HepG2 (cell line): ENCODE measurements around the gene TOR2A. TPM values are rescaled to one million over a fixed set of nuclear protein-coding genes. Genes with fewer than 3 reads are reported as not detected.
A peak's percentile ranks its signal among the peaks of the same experiment; 100 is the strongest.

Source experiments
- ATAC-seq: fragments of 200-7000 bp; cut with Tn5 transposase; 3 replicates; pipeline ENCODE4 v1.9.1; 2020; ENCODE audit warnings: mild to moderate bottlenecking, moderate library complexity
- BruUV-seq: library from RNA; stranded (reverse); fragments of 400-500 nt; replicated peaks from 2 replicates; lab custom pipeline; 2021; lab: Mats Ljungman, UMichigan
- CTCF ChIA-PET: fragments of 300-600 bp; formaldehyde crosslinking; extraction: SDS; loops from one replicate; lab custom pipeline; 2021; ENCODE audit warnings: low total read pairs, inconsistent platforms, low intra/inter-chr PET ratio; lab: Yijun Ruan, JAX
- POLR2A ChIA-PET: fragments of 350-600 bp; sonication (Branson Sonifier 250); formaldehyde crosslinking; loops from one replicate; lab custom pipeline; 2020; ENCODE audit warnings: antibody characterized with exemption, inconsistent platforms; lab: Yijun Ruan, JAX
- DNase-seq: peaks from one replicate; pipeline ENCODE4 v3.0.0-alpha.2; 2015; ENCODE audit warnings: low spot score
- FAIRE-seq: peaks from 3 replicates; lab custom pipeline; 2011; peaks lifted over from hg19 to GRCh38; lab: Jason Lieb, UNC
- H2AFZ ChIP-seq: one replicate; pipeline ENCODE4 v1.6.1; 2011; ENCODE audit warnings: low read length, inconsistent platforms
- H3K27ac ChIP-seq: fragments of 300-600 bp; 3 replicates; pipeline ENCODE4 v1.8.0; 2011; ENCODE audit warnings: mixed run types, mild to moderate bottlenecking, mixed read lengths, low read length, inconsistent platforms; ENCODE audit not compliant: insufficient read depth; ENCODE audit errors: extremely low read length
- H3K27me3 ChIP-seq, 2 experiments: fragments of 200-600 bp in 1 of 2; 2 replicates in 1 of 2; 3 replicates in 1 of 2; pipeline versions ENCODE4 v1.6.0 to v1.8.0; 2011; ENCODE audit warnings: low read length in 2 of 2, mild to moderate bottlenecking in 2 of 2, moderate library complexity in 2 of 2, inconsistent platforms in 1 of 2; ENCODE audit not compliant: insufficient read depth in 2 of 2, control insufficient read depth in 1 of 2
- H3K36me3 ChIP-seq, 2 experiments: fragments of 200-600 bp in 1 of 2; replicated peaks in 1 of 2; 2 replicates in 1 of 2; 3 replicates in 1 of 2; pipeline versions ENCODE4 v1.5.1 to v1.8.0; 2011; ENCODE audit warnings: low read length in 2 of 2, inconsistent platforms in 1 of 2; ENCODE audit not compliant: insufficient read depth in 2 of 2, control insufficient read depth in 1 of 2
- H3K4me1 ChIP-seq: 2 replicates; pipeline ENCODE4 v1.5.1; 2012; ENCODE audit warnings: low read length, inconsistent platforms; ENCODE audit not compliant: insufficient read depth
- H3K4me2 ChIP-seq: 2 replicates; pipeline ENCODE4 v1.6.0; 2011; ENCODE audit warnings: low read depth, low read length, inconsistent platforms
- H3K4me3 ChIP-seq, 3 experiments: fragments of 200-600 bp in 1 of 3; sonication (generic), shearing (Covaris generic) in 1 of 3; replicated peaks in 1 of 3; 2 replicates each; pipeline ENCODE4 v1.5.1; 2011 to 2016; ENCODE audit warnings: low read length in 3 of 3, inconsistent platforms in 2 of 3, low read depth in 2 of 3, mild to moderate bottlenecking in 2 of 3, control low read depth in 1 of 3, mixed read lengths in 1 of 3; ENCODE audit not compliant: insufficient read depth in 1 of 3
- H3K79me2 ChIP-seq: one replicate; pipeline ENCODE4 v1.6.1; 2011; ENCODE audit warnings: low read length, inconsistent platforms; ENCODE audit not compliant: insufficient read depth
- H3K9ac ChIP-seq: 2 replicates; pipeline ENCODE4 v1.6.0; 2011; ENCODE audit warnings: mild to moderate bottlenecking, low read depth, low read length, inconsistent platforms; ENCODE audit not compliant: insufficient read depth
- H3K9me3 ChIP-seq: 2 replicates; pipeline ENCODE4 v1.5.1; 2012; ENCODE audit warnings: mild to moderate bottlenecking, low read length
- H4K20me1 ChIP-seq: 2 replicates; pipeline ENCODE4 v1.6.0; 2011; ENCODE audit warnings: inconsistent platforms, mild to moderate bottlenecking, low read length, moderate library complexity; ENCODE audit not compliant: insufficient read depth
- GABPB1 ChIP-seq: IDR thresholded peaks from 2 replicates; pipeline ENCODE4 v1.6.1; 2016; ENCODE audit warnings: mild to moderate bottlenecking, missing genetic modification reagents, moderate library complexity, missing compliant biosample characterization
- GTF2F1 ChIP-seq: fragments of 150-350 bp; IDR thresholded peaks from 2 replicates; pipeline ENCODE4 v1.6.1; 2014; ENCODE audit warnings: low read length
- HBP1 ChIP-seq: IDR thresholded peaks from 2 replicates; pipeline ENCODE4 v1.6.1; 2016; ENCODE audit warnings: low read depth, control low read depth
- ZBTB33 ChIP-seq: sonication (generic); formaldehyde crosslinking; IDR thresholded peaks from 2 replicates; pipeline ENCODE4 v1.4.0; 2020; ENCODE audit warnings: missing genetic modification reagents
- ZBTB46 ChIP-seq: sonication (generic); formaldehyde crosslinking; IDR thresholded peaks from 2 replicates; pipeline ENCODE4 v1.4.0; 2020; ENCODE audit warnings: mild to moderate bottlenecking, missing genetic modification reagents, borderline replicate concordance
- ZNF253 ChIP-seq: sonication (generic); formaldehyde crosslinking; IDR thresholded peaks from 2 replicates; pipeline ENCODE4 v1.8.0; 2022; ENCODE audit warnings: mild to moderate bottlenecking, missing genetic modification reagents, borderline replicate concordance
- ZNF317 ChIP-seq: sonication (generic); formaldehyde crosslinking; IDR thresholded peaks from 2 replicates; pipeline ENCODE4 v1.5.0; 2020; ENCODE audit warnings: mild to moderate bottlenecking, missing genetic modification reagents
- ZNF530 ChIP-seq: sonication (generic); formaldehyde crosslinking; IDR thresholded peaks from 2 replicates; pipeline ENCODE4 v1.5.0; 2020; ENCODE audit warnings: low read depth, mild to moderate bottlenecking, missing genetic modification reagents
- ZNF777 ChIP-seq: sonication (generic); formaldehyde crosslinking; IDR thresholded peaks from 2 replicates; pipeline ENCODE4 v1.4.0; 2020; ENCODE audit warnings: missing genetic modification reagents
- WGBS: methylation state at CpG from one replicate; pipeline ENCODE4 v1.1.6; 2017; ENCODE audit warnings: low lambda C conversion rate; 5-methylcytosine and 5-hydroxymethylcytosine counted together
- in situ Hi-C: cut with HindIII; loops from 2 replicates; pipeline ENCODE4 v1.10.0; 2017; ENCODE audit warnings: low pct_unique_long_range_greater_than_20kb; ENCODE audit not compliant: extremely low pct_ligation_motif_present
- intact Hi-C: fragments of 100-400 bp; cut with micrococcal nuclease; formaldehyde crosslinking; loops from one replicate; pipeline ENCODE4 v1.10.0; 2022; ENCODE audit not compliant: unreplicated experiment
- polyA plus RNA-seq, 8 experiments: library from polyadenylated mRNA; depleted of rRNA in 3 of 8; stranded (reverse) in 7 of 8; unstranded in 1 of 8; fragments of >200 nt; fragmentation: Illumina TruSeq in 4 of 8; extraction: Trizol in 4 of 8; gene quantifications; 2 replicates each; pipeline versions ENCODE4 v1.2.1 to v1.2.3, GENCODE V29; 2011 to 2016; ENCODE audit warnings: low read depth in 4 of 8, missing spikeins in 1 of 8, mixed read lengths in 1 of 8; ENCODE audit not compliant: insufficient read depth in 1 of 8
- total RNA-seq, 5 experiments: library from RNA; depleted of rRNA; stranded (reverse); fragments of >200 nt; fragmentation: Illumina TruSeq; extraction: Trizol; gene quantifications; 2 replicates each; pipeline ENCODE4 v1.2.3, GENCODE V29; 2016; ENCODE audit warnings: low read depth in 1 of 5
- TF ChIP-seq, protein P1 (sequence below): sonication (generic); formaldehyde crosslinking; IDR thresholded peaks from 2 replicates; pipeline ENCODE4 v1.8.1; 2023; ENCODE audit warnings: missing genetic modification reagents, inconsistent platforms, borderline replicate concordance

The TOR2A gene
- total and polyA plus RNA-seq, 2 of the 13 experiments (the other 11 are each of a cell fraction or from before 2014, with no cell fraction given) = 3.5 to 7.2 TPM

DNA sequence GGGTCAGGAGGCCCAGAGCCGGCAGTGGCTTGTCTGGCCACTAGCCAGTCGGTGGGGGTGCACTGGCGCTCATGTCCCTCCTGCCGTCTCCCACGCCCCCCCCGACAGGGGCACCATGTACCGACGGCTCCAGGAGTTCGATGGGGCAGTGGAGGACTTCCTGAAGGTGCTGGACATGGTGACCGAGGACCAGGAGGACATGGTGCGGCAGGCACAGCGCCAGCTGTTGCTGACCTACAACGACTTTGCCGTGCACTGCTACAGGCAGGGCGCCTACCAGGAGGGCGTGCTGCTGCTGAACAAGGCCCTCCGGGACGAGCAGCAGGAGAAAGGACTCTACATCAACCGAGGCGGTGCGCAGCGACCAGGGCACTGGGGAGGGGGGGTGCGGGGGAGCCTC, 11.1 kb downstream of the TOR2A start:
- Histone ChIP-seq H3K4me1 (peaks cover 15% of the 10 kb centered on the region), H3K27me3 (peaks cover 0 to 2% of the 10 kb centered on the region in 2 experiments; a peak in 1 of 5 replicates), H3K36me3 (no peaks in the 10 kb centered on the region), H4K20me1 (no peaks in the 10 kb centered on the region), H3K4me2 (no peak overlapping the region), H3K27ac (no peak overlapping the region), H3K9me3 (no peaks in the 10 kb centered on the region), H3K9ac (no peak overlapping the region), H3K4me3 (no peak overlapping the region), H3K79me2 (no peaks in the 10 kb centered on the region), H2AFZ (no peak overlapping the region)
- in situ Hi-C loops (no loop called here), intact Hi-C loops (loop anchor here (10.0 kb wide), 1 partner anchor 219 kb away; no protein-coding TSS in a partner anchor)
- ChIA-PET POLR2A (interaction anchor here (0.7 to 1.4 kb wide), 2 partner anchors 8 to 10 kb away, joined by 3 to 6 read pairs; partner anchors contain the start of genes PTRH1 and TTC16), CTCF (no interaction called here)
- ATAC-seq (peak; percentile 45), FAIRE-seq (no peak), DNase-seq (no peak)
- TF ChIP-seq ZBTB33 (CRISPR knock-in tag) (peak; percentile 40; the same call in 1 of the 2 replicates), ZNF777 (no peak)
- 51% methylated on average over 5 of the region's 23 CpGs for WGBS
- no TSS peak for BruUV-seq

DNA sequence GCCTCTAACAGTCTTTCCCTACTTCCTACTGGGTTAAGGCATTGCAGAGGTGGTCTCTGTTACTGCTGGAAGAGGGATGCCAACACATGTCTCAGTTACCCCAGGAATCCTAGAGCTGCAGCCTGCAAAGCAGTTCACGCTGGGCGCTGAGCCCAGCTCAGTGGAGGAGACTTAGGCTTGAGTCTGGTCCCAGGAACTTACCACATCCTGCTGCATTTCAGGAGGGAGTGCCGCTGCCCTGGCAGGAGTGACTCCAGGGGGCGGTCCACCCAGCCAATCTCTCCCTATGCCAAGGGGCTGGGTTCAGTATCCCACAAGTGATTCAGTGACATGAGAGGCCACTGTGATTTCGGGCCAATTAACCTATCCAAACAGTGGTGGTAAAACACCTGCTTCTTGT, 11.7 kb downstream of the TOR2A start:
- H3K9me3 ChIP-seq = no peaks in the 10 kb centered on the region
- H3K79me2 ChIP-seq = no peaks in the 10 kb centered on the region
- no peak overlapping the region for H3K9ac ChIP-seq
- H3K27ac ChIP-seq = no peak overlapping the region
- CTCF ChIA-PET = no interaction called here
- no peak overlapping the region for H3K4me3 ChIP-seq
- intact Hi-C loops (loop anchor here (10.0 kb wide), 1 partner anchor 219 kb away; no protein-coding TSS in a partner anchor), in situ Hi-C loops (no loop called here)
- 40% methylated on average over 1 of the region's 5 CpGs for WGBS
- ATAC-seq = no peak
- no peak for FAIRE-seq
- POLR2A ChIA-PET = no interaction called here
- H2AFZ ChIP-seq = no peak overlapping the region
- no TSS peak for BruUV-seq
- H3K27me3 ChIP-seq = peaks cover 0 to 2% of the 10 kb centered on the region in 2 experiments; a peak in 1 of 5 replicates
- no peak overlapping the region for H3K4me2 ChIP-seq
- no peaks in the 10 kb centered on the region for H4K20me1 ChIP-seq
- no peak for DNase-seq
- H3K4me1 ChIP-seq = peaks cover 10% of the 10 kb centered on the region; the same call in 1 of the 2 replicates
- H3K36me3 ChIP-seq = no peaks in the 10 kb centered on the region
- no peak for TF ChIP-seq ZNF253 (CRISPR knock-in tag)
- TF ChIP-seq GABPB1 = no peak
- no peak for TF ChIP-seq ZBTB46 (CRISPR knock-in tag)
- TF ChIP-seq, protein P1, sequence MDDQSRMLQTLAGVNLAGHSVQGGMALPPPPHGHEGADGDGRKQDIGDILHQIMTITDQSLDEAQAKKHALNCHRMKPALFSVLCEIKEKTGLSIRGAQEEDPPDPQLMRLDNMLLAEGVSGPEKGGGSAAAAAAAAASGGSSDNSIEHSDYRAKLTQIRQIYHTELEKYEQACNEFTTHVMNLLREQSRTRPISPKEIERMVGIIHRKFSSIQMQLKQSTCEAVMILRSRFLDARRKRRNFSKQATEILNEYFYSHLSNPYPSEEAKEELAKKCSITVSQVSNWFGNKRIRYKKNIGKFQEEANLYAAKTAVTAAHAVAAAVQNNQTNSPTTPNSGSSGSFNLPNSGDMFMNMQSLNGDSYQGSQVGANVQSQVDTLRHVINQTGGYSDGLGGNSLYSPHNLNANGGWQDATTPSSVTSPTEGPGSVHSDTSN (CRISPR knock-in tag) = no peak
- no peak for TF ChIP-seq ZNF530 (CRISPR knock-in tag)
- TF ChIP-seq HBP1 = no peak
- no peak for TF ChIP-seq GTF2F1
- no peak for TF ChIP-seq ZNF317
